ENCODE measurements around the gene IVD.
"Not testable (repeated sequence)": the region's sequence is repeated elsewhere in the genome, so short reads cannot be mapped to it uniquely, and the experiment has no call there.

The IVD gene

DNA sequence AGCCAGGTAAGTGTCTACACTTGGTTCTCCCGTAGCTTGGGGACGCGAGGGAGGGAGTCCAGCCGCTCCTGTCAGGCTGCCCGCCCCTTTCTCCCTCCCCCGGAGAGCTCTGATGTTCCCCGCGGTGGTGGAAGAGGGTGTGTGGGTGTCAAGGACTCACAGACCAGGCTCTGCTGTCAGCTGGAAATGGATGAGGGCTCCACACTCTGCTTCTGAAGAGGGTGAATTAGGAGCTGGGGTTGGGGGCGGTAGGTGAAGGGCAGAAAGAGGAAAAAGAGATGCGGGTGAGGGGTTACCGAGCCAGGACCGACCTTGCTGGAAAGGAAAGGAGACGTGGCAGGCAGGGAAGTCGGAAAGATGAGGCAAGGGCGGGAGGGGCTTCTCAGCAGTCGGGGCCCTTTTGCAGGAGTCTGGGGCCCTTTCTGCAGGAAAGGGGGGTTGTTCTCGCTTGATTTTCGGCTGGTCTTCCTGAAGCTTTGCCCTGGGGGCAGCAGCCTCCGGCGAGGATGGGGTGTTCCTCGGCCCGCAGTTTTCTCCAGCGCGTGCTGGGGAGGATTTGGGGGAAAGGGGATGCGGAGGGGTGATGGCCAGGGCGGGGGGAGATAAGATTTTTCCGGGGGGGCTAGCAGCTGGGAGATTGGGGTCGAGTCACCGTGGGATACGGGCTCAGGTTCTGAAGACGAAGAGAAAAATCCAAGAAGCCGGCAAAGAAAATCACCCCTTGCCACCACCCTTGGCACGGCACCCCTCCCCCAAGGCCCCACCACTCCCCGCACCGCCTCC is 34.6 kb downstream of the IVD start:
- DNase-seq = peak; percentile 37

DNA sequence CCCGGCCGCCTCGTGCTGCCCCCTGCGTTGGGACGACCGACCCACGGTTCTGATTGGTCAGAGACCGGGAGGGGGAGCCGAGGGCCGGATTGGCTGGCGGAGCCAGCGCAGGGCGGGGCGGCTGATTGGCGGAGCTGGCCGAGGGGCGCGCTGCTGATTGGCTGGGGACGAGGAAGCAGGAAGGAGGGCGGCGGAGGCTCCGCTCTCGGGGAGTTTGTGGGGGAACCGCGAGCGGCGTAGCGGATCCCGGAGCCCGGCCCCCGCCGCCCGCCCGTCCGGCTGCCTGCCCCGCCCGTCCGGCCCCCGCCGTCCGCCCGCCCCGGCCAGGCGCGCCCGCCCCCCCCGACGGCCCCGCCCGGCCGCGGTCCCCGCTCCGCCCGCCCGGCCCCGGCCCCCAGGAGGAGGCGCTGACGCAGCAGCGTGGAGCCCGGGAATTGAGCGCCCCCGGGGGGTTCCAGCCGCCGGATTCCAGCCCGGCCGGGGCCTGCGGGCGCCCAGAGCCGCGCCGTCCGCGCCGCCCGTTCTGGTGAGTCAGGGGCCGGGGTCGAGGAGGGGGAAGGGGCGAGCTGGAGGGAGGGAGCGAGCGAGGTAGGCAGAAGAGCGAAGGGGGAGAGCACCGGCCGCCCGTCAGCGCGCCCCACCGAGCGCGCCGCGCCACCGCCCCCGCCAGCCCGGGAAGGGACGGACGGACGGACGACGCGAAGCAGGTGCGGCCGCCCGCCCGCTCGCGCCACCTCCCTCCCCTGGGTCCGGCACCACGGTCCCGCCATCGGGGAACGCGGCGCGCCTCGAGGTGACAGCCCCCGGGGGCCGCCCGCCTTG is 35.4 kb downstream of the IVD start, which contains the start of gene BAHD1:
TSS of gene BAHD1 (plus strand) at position 211 of the 822 bp plus-strand sequence. CDS start 17,512 bp downstream, outside the sequence.
- peak; percentile 94 for DNase-seq

DNA sequence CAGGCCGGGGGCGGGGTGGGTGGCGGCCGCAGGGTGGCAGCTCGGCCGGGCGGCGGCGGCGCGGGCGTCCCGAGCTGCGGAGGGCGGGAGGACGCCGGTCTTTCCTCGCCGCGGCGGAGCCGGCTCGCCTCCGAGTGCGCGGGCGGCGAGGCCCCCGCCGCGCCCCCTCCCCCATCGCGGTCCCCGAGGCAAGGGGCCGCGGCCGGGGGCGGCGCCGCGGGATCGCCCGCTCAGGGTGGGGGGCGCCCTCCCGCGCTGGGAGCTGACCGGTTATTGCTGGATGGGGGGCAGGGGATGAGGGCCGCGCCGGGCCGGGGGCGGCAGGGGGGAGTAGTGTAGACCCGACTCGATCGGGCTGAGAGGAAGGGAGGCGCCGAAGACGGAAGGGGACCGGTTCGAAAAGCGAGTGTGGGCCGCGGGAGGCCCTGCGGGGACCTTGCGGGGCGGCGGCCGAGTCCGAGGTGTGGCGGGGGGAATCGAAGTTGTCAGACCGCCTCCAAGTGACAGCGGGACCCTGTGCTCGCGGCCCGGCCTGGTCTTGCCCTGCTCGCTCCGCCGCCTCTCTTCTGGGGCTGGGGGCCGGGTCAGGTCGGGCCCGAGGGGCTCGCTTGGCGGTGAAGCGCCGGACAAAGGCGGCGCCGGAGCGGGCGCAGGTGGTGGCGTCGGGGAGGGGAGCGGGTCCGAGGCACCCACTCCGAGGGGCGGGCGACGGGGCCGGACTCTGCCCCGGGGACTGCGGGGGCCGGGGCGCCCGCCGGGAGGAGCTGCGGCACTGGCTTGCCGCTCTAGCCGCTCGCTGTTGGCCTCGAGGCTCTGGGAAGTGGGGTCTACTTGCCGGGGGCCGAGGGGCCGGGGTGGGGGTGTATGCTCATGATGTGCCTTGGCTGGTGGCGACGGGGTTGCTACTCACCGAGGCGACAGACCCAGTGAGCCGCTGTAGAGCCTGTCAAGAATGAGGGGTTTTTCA is 36.3 kb downstream of the IVD start:
- DNase-seq = no peak

GRCh38 chr15:40443255-40443654 is 37.7 kb downstream of the IVD start:
- no peak for DNase-seq

- no peak for DNase-seq
Measured at GRCh38 chr15:40443846-40444245, 38.3 kb downstream of the IVD start.

DNA sequence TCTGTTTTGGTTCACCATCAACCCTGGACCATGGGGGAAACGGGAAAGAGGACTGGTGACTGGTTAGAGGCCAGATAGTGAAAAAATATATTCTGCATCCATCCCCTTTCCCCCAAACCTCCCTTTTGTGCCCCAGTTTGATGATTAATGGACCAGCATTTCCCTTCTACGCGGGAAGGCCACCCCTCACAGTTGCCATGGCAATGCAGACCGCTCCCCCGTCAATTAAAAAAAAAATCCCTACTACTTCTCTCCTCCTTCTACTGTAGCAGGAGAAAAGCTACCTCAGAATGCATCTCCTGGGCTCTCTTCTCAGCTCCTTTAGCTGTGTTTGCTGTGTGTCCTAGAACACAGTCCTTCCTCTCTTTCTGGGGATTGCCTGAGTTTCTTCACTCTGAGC is 39.1 kb downstream of the IVD start:
- no peak for DNase-seq

DNA sequence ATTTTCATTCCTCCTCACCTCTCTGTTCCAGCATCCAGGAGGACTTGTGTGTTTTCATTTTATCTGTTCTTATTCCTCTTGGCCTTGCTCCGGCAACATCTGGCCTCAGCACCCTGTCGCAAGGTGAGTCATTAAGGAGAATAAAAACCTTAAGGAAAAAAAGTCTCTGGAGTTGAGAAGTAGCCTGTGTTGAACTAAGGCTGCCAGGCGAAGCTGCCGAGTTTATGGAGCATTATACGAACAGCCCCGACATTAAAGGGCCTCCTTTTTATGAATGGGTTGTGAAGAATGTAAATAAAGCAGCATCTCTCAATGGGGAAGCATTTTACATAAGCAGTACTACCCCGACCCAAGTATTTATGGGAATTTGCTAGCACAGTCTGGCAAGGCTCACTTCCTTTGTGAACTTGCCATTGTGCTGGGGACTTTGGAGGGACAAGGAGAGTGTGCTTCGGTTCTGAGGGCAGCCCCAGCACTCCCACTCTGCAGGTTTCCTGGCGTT is 39.9 kb downstream of the IVD start:
- DNase-seq = peak; percentile 56

- no peak for DNase-seq
Measured at GRCh38 chr15:40446144-40446543, 40.5 kb downstream of the IVD start.

GRCh38 chr15:40448354-40448753 is 42.8 kb downstream of the IVD start:
- DNase-seq = no peak

GRCh38 chr15:40449275-40449674 is 43.7 kb downstream of the IVD start:
- peak; percentile 46 for DNase-seq

DNA sequence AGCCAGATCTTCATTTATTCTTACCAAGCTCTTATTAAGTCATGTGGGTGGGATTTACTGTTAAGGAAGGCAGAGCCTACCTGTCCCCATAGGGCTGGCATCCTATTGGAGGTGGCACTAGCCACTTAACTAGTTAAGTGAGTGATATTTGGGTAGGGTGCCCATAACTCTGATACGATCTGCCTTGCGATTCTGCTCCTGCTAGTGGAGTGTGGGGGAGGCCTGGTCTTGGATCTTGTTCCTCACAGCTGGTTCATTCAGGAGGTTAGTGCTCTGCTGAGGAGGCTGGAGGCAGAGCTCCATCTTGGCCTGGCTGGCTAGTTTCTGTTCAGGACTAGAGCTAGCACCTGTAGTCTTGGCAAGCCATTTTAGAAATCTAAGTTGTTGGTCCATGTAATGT is 44.5 kb downstream of the IVD start:
- DNase-seq = no peak

DNA sequence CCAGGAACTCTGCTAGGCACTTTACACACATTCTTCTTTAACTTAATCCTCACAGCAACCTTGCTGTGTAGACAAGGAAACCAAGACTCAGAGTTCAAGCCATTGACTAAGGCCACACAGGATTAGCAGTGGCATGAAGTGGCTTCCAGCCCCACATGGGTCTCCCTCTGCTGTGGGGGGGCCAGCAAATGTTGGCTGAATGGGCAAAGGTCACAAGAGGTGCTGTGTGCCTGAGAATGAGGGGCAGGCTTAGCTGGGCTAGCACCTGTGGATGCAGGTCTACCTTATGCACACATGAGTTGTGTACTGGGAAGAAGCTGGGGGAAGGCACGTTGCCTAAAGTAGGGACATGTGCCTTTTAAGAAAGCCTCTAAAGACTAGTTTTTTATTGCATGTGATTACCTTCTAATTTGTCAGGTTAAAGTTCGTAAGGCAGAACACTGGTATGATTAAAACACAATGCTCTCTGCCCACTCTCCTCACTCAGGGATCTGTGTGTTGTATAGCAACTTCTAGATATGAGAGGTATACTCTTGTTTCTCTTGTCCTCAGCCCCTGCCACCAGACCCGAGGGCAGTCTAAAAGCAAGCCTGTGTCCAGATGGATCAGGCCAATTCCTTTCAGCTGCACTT is 46.0 kb downstream of the IVD start:
- no peak for DNase-seq

GRCh38 chr15:40452296-40453090 is 46.9 kb downstream of the IVD start:
- no peak for DNase-seq

DNA sequence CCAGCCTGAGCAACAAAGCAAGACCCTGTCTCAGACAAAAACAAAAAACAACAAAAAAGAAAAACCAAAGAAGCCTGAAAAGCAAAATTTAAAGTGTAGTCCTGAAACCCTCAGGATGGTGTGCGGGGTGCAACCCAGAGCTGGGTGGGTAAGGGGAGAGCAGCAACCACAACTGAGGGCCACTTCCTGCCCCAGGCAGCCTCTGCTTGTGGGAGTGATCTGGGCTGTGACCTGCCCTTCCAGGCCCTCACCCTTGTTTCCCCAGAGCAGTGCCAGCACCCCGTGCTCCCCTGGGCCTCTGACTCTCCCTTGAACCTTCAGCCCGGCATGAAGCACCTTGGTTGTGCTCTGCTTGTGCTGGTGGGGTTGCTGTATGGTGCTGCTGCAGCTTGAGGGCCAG is 48.3 kb downstream of the IVD start:
- not testable (repeated sequence) for DNase-seq

- DNase-seq = peak; percentile 57
Measured at GRCh38 chr15:40454904-40455391, 49.4 kb downstream of the IVD start.

DNA sequence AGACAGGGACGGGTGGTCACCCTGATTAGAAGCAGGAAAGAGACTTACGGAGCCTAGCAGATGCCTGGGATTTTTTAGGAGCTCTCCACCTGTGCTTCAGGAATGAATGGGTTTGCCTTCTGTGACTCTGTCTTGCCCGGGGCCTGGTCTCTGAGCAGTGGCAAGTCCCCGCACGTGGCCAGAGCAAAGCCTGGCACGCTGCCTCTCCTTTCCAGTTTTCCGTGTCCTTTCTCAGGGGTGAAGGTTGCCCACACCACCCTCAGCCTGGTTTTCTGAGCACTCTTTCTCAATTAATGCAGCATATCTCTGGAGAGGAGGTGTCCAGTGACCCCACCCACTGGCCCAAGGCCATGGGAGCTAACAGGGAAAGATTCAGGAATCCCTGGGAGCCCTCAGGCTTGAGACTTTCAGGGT is 50.7 kb downstream of the IVD start:
- DNase-seq = no peak

DNA sequence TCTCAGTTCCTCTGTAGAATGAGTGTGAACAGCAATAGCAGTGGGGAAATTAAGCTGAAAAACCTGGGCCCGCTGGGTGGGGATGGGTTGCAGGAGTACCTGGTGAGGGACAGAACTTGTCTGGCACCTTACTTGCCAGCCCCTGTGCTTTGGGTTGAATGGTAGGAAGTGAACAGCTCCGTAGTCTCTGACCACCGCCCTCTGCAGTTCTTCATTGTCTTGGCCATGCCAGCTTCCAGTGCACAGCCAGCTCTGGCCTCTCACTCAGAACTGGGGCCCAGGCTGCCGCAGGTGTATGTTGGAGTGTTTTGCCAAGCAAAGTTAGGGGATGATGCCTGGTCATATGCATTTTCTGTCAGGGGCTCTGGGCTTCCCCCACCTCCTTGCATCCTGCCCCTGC is 51.1 kb downstream of the IVD start:
- DNase-seq = no peak

GRCh38 chr15:40458495-40459371 is 53.1 kb downstream of the IVD start:
- DNase-seq = no peak

DNA sequence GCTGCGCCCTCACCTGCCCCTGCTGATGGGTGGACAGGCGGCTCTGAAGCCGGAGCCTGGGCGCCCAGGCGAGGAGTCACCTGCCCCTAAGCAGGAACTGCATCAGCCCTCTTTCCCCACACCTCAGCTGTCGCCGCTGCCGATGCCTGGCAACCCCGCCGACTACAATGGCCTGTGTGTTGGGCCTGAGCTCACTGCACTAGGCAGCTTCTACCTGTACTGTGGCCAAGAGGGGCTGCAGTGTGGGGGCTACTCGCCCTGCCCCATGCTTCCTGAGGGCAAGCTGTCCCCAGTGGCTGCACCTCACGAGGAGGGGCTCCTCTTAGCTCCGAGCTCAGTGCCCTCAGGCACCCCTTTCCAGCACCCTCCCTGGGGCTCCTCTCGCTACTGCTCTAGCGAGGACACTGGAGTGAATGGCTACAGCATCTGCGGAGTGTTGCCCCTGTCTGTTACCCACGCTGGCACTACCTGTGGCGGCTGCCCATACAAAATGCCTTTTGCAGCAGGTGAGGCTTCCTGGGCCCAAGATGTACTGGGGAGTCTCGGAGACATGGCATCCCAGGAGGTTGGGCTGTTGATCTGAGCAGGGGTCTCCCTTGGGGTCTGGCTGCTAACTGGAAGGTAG is 53.9 kb downstream of the IVD start:
- DNase-seq = no peak

DNA sequence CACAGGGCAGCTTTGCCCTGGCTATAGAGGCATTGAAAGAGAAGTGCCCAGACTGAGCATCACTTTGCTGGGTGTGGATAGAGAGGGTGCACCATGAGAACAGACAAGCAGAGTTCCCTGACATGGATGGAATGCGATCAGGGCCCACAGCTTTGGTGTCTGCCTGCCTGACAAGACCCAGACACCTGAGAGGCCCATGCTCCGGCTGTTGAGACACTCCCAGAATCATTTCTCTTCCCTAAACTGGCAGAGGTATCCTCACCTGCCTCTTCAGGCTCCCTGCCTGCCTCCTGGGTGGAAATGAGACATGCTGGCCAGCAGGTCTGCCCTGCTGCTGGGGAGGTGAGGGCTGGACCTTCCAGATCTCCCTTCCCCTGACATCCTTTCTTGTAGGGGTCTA is 54.8 kb downstream of the IVD start:
- no peak for DNase-seq

Measured in fibroblast of skin of right quadriceps (primary cell).